Erythroblast (primary cell): ENCODE measurements around the gene SLC39A13.

Source experiments
- GATA1 ChIP-seq: IDR thresholded peaks from 2 replicates; pipeline ENCODE4 v1.6.1; 2011; ENCODE audit warnings: low read depth, mild to moderate bottlenecking, control low read depth, low read length, moderate library complexity
- POLR2A ChIP-seq: IDR thresholded peaks from 2 replicates; pipeline ENCODE4 v1.6.1; 2011; ENCODE audit warnings: mild to moderate bottlenecking, low read length

DNA sequence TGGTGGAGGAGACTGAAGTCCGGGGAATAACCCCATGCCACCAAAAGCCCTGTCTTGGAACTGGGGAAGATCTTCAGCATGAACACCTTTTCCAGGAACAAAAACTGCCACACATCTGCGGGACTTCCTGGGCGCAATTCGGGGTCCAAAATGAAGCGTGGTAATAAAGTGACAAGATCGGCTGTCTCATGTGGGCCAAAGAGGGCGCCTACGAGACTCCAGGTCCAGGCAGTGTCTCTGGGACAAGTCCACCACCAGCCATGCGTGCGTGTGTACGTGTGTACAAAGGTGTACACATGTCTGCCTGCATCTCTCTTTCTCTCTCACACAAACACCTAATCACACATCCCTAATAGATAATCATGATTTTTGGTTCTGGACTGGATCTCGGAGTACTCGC is 47.0 kb upstream of the SLC39A13 start:
- TF ChIP-seq POLR2A (no peak), GATA1 (no peak)
